GM12878 (cell line): Measurements from ENCODE around the gene COQ2. TPM values are rescaled to one million over a fixed set of nuclear protein-coding genes. Genes with fewer than 3 reads are reported as not detected.

ENCODE experiments used
- CBX5 ChIP-seq: sonication (generic); IDR thresholded peaks from 2 replicates; pipeline ENCODE4 v1.6.1; 2016; ENCODE audit warnings: low read depth, moderate library complexity, mild to moderate bottlenecking, inconsistent platforms
- ELK1 ChIP-seq: IDR thresholded peaks from 2 replicates; pipeline ENCODE4 v1.6.1; 2012; ENCODE audit warnings: low read depth, low read length, improper control_type of control experiment
- GABPA ChIP-seq: IDR thresholded peaks from 2 replicates; pipeline ENCODE4 v1.6.1; 2014; ENCODE audit warnings: antibody characterized with exemption, low read depth, mild to moderate bottlenecking, inconsistent platforms
- JUNB ChIP-seq: IDR thresholded peaks from 2 replicates; pipeline ENCODE4 v1.6.1; 2016; ENCODE audit warnings: antibody characterized with exemption, mild to moderate bottlenecking
- NKRF ChIP-seq: fragments of 450-650 bp; conservative IDR thresholded peaks from 2 replicates; pipeline ENCODE4 v1.6.1; 2017; ENCODE audit warnings: mild to moderate bottlenecking, moderate library complexity
- PAX8 ChIP-seq: fragments of 450-650 bp; IDR thresholded peaks from 2 replicates; pipeline ENCODE4 v1.6.1; 2017; ENCODE audit warnings: mild to moderate bottlenecking, moderate library complexity
- POU2F2 ChIP-seq: IDR thresholded peaks from 3 replicates; pipeline ENCODE4 v1.6.1; 2011; ENCODE audit warnings: low read depth, mild to moderate bottlenecking, low read length, borderline replicate concordance
- RAD51 ChIP-seq: fragments of 450-650 bp; IDR thresholded peaks from 2 replicates; pipeline ENCODE4 v1.6.1; 2016; ENCODE audit warnings: moderate library complexity, mild to moderate bottlenecking, inconsistent platforms
- SMAD5 ChIP-seq: IDR thresholded peaks from 2 replicates; pipeline ENCODE4 v1.6.1; 2016; ENCODE audit warnings: antibody characterized with exemption, low read depth
- TCF12 ChIP-seq: IDR thresholded peaks from 2 replicates; pipeline ENCODE4 v1.6.1; 2011; ENCODE audit warnings: low read depth, mild to moderate bottlenecking, low read length
- polyA plus RNA-seq, 11 experiments: library from polyadenylated mRNA; depleted of rRNA in 4 of 11; unstranded in 6 of 11; stranded (reverse) in 5 of 11; fragments of >200 nt; fragmentation: Nextera tagmentation in 4 of 11; fragmentation: Illumina TruSeq in 1 of 11; extraction: Ambion mirVana in 4 of 11; extraction: Trizol in 1 of 11; gene quantifications; 1 replicate in 1 of 11; 2 replicates in 10 of 11; pipeline versions ENCODE4 v1.2.1 to v1.2.3, GENCODE V29; 2011 to 2016; ENCODE audit warnings: inconsistent platforms in 2 of 11, missing spikeins in 2 of 11, low read depth in 1 of 11
- total RNA-seq, 4 experiments: library from RNA; depleted of rRNA in 3 of 4; stranded (reverse); fragments of >200 nt in 3 of 4; fragmentation: Illumina TruSeq in 1 of 4; extraction: Trizol in 1 of 4; gene quantifications; 2 replicates each; pipeline versions ENCODE4 v1.2.1 to v1.2.3, GENCODE V29; 2013 to 2021
- TF ChIP-seq, protein P1 (sequence below): IDR thresholded peaks from 2 replicates; pipeline ENCODE4 v1.6.1; 2012; ENCODE audit warnings: mild to moderate bottlenecking, low read depth, low read length

The COQ2 gene
- total and polyA plus RNA-seq, 10 of the 15 experiments (the other 5 are each of a cell fraction or from before 2014, with no cell fraction given), result 5.0 to 46.7 (median 19.1) TPM

DNA sequence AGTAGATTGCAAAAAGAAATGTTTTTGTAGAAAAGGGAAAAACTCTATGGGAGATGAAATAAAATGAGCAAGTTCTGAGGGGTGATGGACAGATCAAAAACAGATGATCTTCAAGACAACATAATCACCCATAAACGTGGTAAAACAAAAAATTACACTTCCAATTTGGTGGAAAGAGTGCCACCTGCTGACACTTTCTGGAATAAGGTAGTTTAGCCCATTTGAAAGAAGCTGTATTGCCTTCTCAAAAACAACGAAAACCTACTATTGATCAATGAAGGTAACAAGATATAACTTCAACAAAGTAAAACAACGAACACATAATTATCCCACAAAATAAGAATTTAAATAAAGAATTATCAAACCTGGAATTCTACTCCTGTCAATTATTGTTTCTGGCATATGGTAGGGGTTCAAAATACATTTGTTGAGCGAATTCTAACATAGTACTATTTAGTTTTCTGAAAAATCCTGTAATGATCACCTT, 2.5 kb downstream of the COQ2 start (continued):
- TF ChIP-seq ELK1, result no peak
- TF ChIP-seq PAX8, result no peak
- no peak for TF ChIP-seq RAD51
- TF ChIP-seq TCF12, result no peak
- no peak for TF ChIP-seq NKRF
- TF ChIP-seq, protein P1, sequence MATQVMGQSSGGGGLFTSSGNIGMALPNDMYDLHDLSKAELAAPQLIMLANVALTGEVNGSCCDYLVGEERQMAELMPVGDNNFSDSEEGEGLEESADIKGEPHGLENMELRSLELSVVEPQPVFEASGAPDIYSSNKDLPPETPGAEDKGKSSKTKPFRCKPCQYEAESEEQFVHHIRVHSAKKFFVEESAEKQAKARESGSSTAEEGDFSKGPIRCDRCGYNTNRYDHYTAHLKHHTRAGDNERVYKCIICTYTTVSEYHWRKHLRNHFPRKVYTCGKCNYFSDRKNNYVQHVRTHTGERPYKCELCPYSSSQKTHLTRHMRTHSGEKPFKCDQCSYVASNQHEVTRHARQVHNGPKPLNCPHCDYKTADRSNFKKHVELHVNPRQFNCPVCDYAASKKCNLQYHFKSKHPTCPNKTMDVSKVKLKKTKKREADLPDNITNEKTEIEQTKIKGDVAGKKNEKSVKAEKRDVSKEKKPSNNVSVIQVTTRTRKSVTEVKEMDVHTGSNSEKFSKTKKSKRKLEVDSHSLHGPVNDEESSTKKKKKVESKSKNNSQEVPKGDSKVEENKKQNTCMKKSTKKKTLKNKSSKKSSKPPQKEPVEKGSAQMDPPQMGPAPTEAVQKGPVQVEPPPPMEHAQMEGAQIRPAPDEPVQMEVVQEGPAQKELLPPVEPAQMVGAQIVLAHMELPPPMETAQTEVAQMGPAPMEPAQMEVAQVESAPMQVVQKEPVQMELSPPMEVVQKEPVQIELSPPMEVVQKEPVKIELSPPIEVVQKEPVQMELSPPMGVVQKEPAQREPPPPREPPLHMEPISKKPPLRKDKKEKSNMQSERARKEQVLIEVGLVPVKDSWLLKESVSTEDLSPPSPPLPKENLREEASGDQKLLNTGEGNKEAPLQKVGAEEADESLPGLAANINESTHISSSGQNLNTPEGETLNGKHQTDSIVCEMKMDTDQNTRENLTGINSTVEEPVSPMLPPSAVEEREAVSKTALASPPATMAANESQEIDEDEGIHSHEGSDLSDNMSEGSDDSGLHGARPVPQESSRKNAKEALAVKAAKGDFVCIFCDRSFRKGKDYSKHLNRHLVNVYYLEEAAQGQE, result no peak
- TF ChIP-seq CBX5, result no peak
- TF ChIP-seq JUNB, result no peak
- no peak for TF ChIP-seq SMAD5
- TF ChIP-seq POU2F2, result no peak
- no peak for TF ChIP-seq GABPA
